SU-DHL-6 (cell line): ENCODE measurements around the gene SEC61A1.

Source experiments
- H2AFZ ChIP-seq: fragments of 200-600 bp; sonication (generic); 2 replicates; pipeline ENCODE4 v1.6.1; 2014; ENCODE audit warnings: low read depth, mild to moderate bottlenecking, moderate library complexity, mixed read lengths, antibody characterized with exemption, low read length; ENCODE audit not compliant: severe bottlenecking
- H3F3A ChIP-seq: fragments of 200-600 bp; shearing (Covaris generic); 2 replicates; pipeline ENCODE4 v1.6.0; 2016; ENCODE audit warnings: antibody characterized with exemption, mild to moderate bottlenecking; ENCODE audit not compliant: insufficient read depth
- H3K27ac ChIP-seq: fragments of 200-600 bp; sonication (generic); 2 replicates; pipeline ENCODE4 v1.5.1; 2016; ENCODE audit warnings: low read depth, mild to moderate bottlenecking, low read length, moderate library complexity, mixed read lengths
- H3K27me3 ChIP-seq: fragments of 200-600 bp; sonication (generic), shearing (Covaris generic); 2 replicates; pipeline ENCODE4 v1.6.0; 2014; ENCODE audit warnings: mild to moderate bottlenecking, low read length
- H3K36me3 ChIP-seq: fragments of 200-600 bp; sonication (generic); 2 replicates; pipeline ENCODE4 v1.6.1; 2014; ENCODE audit warnings: mild to moderate bottlenecking, low read length, mixed read lengths
- H3K4me2 ChIP-seq: fragments of 300-600, 200-600 bp; shearing (Covaris generic), sonication (generic); 2 replicates; pipeline ENCODE4 v1.6.0; 2014; ENCODE audit warnings: low read length, low read depth, mild to moderate bottlenecking; ENCODE audit not compliant: poor library complexity, severe bottlenecking
- H3K4me3 ChIP-seq: fragments of 200-600 bp; sonication (generic); 2 replicates; pipeline ENCODE4 v1.5.1; 2014; ENCODE audit warnings: antibody characterized with exemption, low read length, mild to moderate bottlenecking, mixed read lengths; ENCODE audit not compliant: insufficient read depth, poor library complexity, severe bottlenecking
- H3K79me2 ChIP-seq: fragments of 200-600 bp; sonication (generic); 2 replicates; pipeline ENCODE4 v1.6.1; 2014; ENCODE audit warnings: mild to moderate bottlenecking, low read length, moderate library complexity; ENCODE audit not compliant: insufficient read depth
- H3K9ac ChIP-seq: fragments of 200-600 bp; sonication (generic); 2 replicates; pipeline ENCODE4 v1.7.0; 2014; ENCODE audit warnings: mild to moderate bottlenecking, low read length
- H3K9me2 ChIP-seq: fragments of 200-600 bp; sonication (generic); replicated peaks from 2 replicates; pipeline ENCODE4 v1.6.1; 2014; ENCODE audit warnings: low read length; ENCODE audit not compliant: insufficient read depth
- H3K9me3 ChIP-seq: fragments of 200-600 bp; sonication (generic); 2 replicates; pipeline ENCODE4 v1.6.1; 2014; ENCODE audit warnings: low read length, mixed read lengths; ENCODE audit not compliant: insufficient read depth
- H4K20me1 ChIP-seq: fragments of 200-600 bp; sonication (generic); 2 replicates; pipeline ENCODE4 v1.6.1; 2014; ENCODE audit warnings: low read depth, mild to moderate bottlenecking, antibody characterized with exemption, low read length, moderate library complexity, mixed read lengths
- EZH2phosphoT487 ChIP-seq: fragments of 200-600 bp; sonication (generic), shearing (Covaris generic); conservative IDR thresholded peaks from 2 replicates; pipeline ENCODE4 v1.6.1; 2018; ENCODE audit warnings: mild to moderate bottlenecking, antibody characterized with exemption, low read length, moderate library complexity, mixed read lengths
- TF ChIP-seq, protein P1 (sequence below): fragments of 200-600 bp; sonication (generic); IDR thresholded peaks from one replicate; pipeline ENCODE4 v1.5.1; 2017; ENCODE audit warnings: antibody characterized with exemption, mild to moderate bottlenecking, low read length, moderate library complexity; ENCODE audit not compliant: insufficient read depth, poor library complexity, severe bottlenecking

SEC61A1 gene

DNA sequence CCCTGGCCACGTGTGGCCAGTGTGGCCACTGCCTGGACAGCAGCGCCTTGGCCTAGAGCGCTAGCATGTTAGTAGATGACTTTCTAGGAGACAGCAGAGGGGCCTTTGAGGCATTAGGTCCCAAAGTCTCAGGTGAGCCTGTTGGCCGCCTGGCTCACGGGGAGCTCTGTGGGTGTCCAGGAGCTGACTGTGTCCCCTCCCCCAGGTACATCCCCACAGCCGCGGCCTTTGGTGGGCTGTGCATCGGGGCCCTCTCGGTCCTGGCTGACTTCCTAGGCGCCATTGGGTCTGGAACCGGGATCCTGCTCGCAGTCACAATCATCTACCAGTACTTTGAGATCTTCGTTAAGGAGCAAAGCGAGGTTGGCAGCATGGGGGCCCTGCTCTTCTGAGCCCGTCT, 17.0 kb downstream of the SEC61A1 start:
- Histone ChIP-seq H3K9ac (no peak overlapping the region), H3K36me3 (peaks cover 14% of the 10 kb centered on the region), H3F3A (peaks cover 4% of the 10 kb centered on the region; the same call in 1 of the 2 replicates), H3K4me2 (no peak overlapping the region), H2AFZ (no peak overlapping the region), H3K79me2 (no peaks in the 10 kb centered on the region), H3K9me3 (no peaks in the 10 kb centered on the region), H3K27ac (no peak overlapping the region), H3K27me3 (no peaks in the 10 kb centered on the region), H3K4me3 (no peak overlapping the region), H4K20me1 (no peaks in the 10 kb centered on the region; the same call in 1 of the 2 replicates), H3K9me2 (no peaks in the 10 kb centered on the region)
- no peak for TF ChIP-seq EZH2phosphoT487
- TF ChIP-seq, protein P1, sequence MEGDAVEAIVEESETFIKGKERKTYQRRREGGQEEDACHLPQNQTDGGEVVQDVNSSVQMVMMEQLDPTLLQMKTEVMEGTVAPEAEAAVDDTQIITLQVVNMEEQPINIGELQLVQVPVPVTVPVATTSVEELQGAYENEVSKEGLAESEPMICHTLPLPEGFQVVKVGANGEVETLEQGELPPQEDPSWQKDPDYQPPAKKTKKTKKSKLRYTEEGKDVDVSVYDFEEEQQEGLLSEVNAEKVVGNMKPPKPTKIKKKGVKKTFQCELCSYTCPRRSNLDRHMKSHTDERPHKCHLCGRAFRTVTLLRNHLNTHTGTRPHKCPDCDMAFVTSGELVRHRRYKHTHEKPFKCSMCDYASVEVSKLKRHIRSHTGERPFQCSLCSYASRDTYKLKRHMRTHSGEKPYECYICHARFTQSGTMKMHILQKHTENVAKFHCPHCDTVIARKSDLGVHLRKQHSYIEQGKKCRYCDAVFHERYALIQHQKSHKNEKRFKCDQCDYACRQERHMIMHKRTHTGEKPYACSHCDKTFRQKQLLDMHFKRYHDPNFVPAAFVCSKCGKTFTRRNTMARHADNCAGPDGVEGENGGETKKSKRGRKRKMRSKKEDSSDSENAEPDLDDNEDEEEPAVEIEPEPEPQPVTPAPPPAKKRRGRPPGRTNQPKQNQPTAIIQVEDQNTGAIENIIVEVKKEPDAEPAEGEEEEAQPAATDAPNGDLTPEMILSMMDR = no peak

DNA sequence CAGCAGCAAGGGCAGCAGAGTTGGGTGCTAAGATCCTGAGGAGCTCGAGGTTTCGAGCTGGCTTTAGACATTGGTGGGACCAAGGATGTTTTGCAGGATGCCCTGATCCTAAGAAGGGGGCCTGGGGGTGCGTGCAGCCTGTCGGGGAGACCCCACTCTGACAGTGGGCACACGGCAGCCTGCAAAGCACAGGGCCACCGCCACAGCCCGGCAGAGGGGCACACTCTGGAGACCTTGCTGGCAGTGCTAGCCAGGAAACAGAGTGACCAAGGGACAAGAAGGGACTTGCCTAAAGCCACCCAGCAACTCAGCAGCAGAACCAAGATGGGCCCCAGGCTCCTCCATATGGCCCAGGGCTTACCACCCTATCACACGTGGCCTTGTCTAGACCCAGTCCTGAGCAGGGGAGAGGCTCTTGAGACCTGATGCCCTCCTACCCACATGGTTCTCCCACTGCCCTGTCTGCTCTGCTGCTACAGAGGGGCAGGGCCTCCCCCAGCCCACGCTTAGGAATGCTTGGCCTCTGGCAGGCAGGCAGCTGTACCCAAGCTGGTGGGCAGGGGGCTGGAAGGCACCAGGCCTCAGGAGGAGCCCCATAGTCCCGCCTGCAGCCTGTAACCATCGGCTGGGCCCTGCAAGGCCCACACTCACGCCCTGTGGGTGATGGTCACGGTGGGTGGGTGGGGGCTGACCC, 18.8 kb downstream of the SEC61A1 start:
- Histone ChIP-seq H3K27ac (no peak overlapping the region), H4K20me1 (no peaks in the 10 kb centered on the region; the same call in 1 of the 2 replicates)

DNA sequence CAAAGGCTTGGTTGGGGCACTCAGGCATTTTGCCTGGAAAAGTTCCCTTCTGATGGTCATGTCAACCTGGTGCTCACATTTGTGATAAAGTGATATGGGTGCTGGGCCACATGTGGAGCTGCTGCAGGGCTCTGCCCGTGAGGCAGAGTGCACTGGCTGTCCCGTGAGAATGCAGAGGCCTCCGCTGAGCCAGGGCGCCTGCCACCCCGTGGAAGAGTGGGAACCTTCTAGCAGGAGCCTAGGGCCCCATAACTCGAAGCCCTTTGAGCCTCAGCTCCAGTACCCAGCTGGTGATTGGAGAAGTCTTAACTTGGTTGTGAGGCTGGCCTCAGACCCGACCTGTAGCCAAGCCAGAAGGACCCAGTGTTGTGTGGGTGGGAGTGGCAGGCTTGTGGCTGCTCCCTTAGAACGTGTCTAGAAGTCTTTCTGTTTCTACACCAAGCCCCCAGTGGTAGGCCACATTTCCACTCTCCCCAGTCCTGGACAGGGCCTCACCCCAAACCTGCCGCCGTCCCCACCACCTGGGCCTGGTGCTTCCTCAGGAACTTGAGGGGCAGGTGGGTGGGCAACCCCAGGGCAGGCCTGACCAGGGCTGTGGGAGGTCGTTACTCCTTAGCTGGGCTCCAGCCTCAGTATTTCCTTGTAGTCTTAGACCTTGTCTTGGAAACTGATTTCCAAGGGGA, 19.7 kb downstream of the SEC61A1 start:
- Histone ChIP-seq H3K4me2 (no peak overlapping the region), H3K9me3 (no peaks in the 10 kb centered on the region), H2AFZ (no peak overlapping the region), H3K27me3 (no peaks in the 10 kb centered on the region), H3K79me2 (no peaks in the 10 kb centered on the region), H3F3A (peaks cover 4% of the 10 kb centered on the region; the same call in 1 of the 2 replicates), H3K4me3 (no peak overlapping the region), H3K36me3 (peaks cover 2% of the 10 kb centered on the region), H3K9me2 (no peaks in the 10 kb centered on the region), H3K27ac (no peak overlapping the region), H4K20me1 (no peaks in the 10 kb centered on the region; the same call in 1 of the 2 replicates), H3K9ac (no peak overlapping the region)
- TF ChIP-seq, protein P1 = no peak
- TF ChIP-seq EZH2phosphoT487 = no peak

More for the DNA sequence above, 18.8 kb downstream of the SEC61A1 start:
- H3K4me2 ChIP-seq = no peak overlapping the region
- no peak overlapping the region for H3K9ac ChIP-seq
- H3K79me2 ChIP-seq = no peaks in the 10 kb centered on the region
- H3K4me3 ChIP-seq = no peak overlapping the region
- peaks cover 5% of the 10 kb centered on the region for H3K36me3 ChIP-seq
- peaks cover 4% of the 10 kb centered on the region; the same call in 1 of the 2 replicates for H3F3A ChIP-seq
- no peak overlapping the region for H2AFZ ChIP-seq
- H3K9me3 ChIP-seq = no peaks in the 10 kb centered on the region
- TF ChIP-seq, protein P1 = no peak
- TF ChIP-seq EZH2phosphoT487 = no peak
- no peaks in the 10 kb centered on the region for H3K27me3 ChIP-seq
- H3K9me2 ChIP-seq = no peaks in the 10 kb centered on the region
